GM12873 (cell line): Measurements from ENCODE around the gene CCDC66.

Experiments
- CTCF ChIP-seq: IDR thresholded peaks from 2 replicates; pipeline ENCODE4 v1.5.1; 2012; ENCODE audit warnings: low read depth, mild to moderate bottlenecking, moderate library complexity, low read length, control low read depth; ENCODE audit not compliant: insufficient read depth; ENCODE audit errors: missing control alignments

CCDC66 gene

GRCh38 chr3:56629047-56629446, 72.1 kb downstream of the CCDC66 start:
- TF ChIP-seq CTCF, result no peak

- no peak for TF ChIP-seq CTCF
Measured at GRCh38 chr3:56629451-56629850, 72.5 kb downstream of the CCDC66 start.

GRCh38 chr3:56630966-56631365, 74.0 kb downstream of the CCDC66 start:
- no peak for TF ChIP-seq CTCF

- TF ChIP-seq CTCF, result no peak
Measured at GRCh38 chr3:56633181-56633580, 76.2 kb downstream of the CCDC66 start.

GRCh38 chr3:56633602-56634535, 76.9 kb downstream of the CCDC66 start:
- TF ChIP-seq CTCF, result no peak

- TF ChIP-seq CTCF, result no peak
Measured at GRCh38 chr3:56645407-56645806, 88.4 kb downstream of the CCDC66 start.

- TF ChIP-seq CTCF, result no peak
Measured at GRCh38 chr3:56654460-56654859, 97.5 kb downstream of the CCDC66 start.
